ENCODE results near the gene PQBP1. TPM values are rescaled to one million over a fixed set of nuclear protein-coding genes. Genes with fewer than 3 reads are reported as not detected.

The PQBP1 gene
- polyA plus RNA-seq, 2 of the 4 experiments (the other 2 are of a cell fraction) = 125 to 158 TPM

DNA sequence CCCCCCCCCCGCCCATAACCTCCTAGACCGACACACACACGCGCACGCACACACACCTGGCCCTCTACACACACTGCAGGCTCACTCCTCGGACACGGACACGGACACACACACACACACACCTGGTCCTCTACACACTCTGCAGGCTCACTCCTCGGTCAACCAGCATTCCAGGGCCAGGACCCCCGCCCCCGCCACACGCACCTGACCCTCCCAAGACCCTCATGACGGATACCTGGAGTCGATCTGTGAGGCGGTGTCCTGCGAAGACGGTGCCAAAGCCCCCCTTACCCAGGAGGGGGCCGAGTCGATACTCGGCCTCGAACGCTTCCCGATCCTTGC lies 20.5 kb downstream of the PQBP1 start (continued):
- TF ChIP-seq RARB (CRISPR knock-in tag; IDR thresholded peaks at IDR 0.05) = no peak

DNA sequence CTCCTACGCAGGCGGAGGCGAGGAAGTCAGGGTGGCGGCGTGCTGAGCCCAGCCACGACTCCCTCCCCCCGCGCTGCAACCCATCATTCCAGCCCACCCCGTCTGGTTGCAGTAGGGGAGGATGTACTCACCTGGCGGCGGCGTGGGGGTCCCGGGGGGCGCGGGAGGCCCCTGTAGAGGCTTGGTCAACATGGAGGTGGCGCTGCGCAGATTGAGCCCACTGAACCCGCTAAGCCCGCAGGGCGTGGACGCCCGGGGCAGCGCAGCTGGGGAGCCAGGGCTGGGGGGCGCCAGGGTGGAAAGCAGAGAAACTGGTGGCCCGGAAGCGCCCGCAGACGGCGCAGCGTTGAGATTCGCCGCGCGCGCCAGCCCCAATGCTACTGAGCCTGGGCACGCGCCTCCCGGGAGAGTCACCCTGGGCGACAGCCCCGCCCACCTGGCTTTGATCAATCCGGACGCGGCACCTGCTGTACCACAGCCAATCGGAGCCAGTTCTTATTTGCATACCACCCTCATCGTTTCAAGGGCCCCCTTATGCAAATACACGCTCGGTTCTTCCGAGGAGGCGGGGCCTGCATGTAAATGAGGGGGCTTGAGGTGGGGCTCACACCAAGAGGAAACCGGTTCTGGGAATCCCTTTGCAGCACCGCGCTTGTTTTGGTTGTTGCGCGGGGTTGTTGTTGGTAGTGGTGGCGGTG lies 21.1 kb downstream of the PQBP1 start, which contains the start of gene PIM2:
Gene PIM2 (minus strand): TSS at position 382 of the 698 bp plus-strand sequence. CDS start 190 bp downstream, at position 192.
- Histone ChIP-seq H3K4me3 (peak within 1 kb of the TSS; percentile 87), H3K4me2 (peak within 1 kb of the TSS; percentile 99), H3K27ac (peak within 1 kb of the TSS; percentile 92 to 95), H3K4me1 (peaks cover 13% of the 10 kb centered on the region), H3K9me3 (no peaks in the 10 kb centered on the region)
- TF ChIP-seq, protein P1, sequence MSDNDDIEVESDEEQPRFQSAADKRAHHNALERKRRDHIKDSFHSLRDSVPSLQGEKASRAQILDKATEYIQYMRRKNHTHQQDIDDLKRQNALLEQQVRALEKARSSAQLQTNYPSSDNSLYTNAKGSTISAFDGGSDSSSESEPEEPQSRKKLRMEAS (IDR thresholded peaks at IDR 0.05) = peak; percentile 72
- TF ChIP-seq CHD4 (IDR thresholded peaks at IDR 0.05; ENCODE audit: borderline replicate concordance) = no peak
- no peak for TF ChIP-seq POLR2AphosphoS2 (conservative IDR thresholded peaks at IDR 0.05; ENCODE audit: low read length)
- peak; percentile 43; the same call in 1 of the 2 replicates for TF ChIP-seq PHF8 (IDR thresholded peaks at IDR 0.05; ENCODE audit: borderline replicate concordance, low read depth)
- TF ChIP-seq, protein P2, sequence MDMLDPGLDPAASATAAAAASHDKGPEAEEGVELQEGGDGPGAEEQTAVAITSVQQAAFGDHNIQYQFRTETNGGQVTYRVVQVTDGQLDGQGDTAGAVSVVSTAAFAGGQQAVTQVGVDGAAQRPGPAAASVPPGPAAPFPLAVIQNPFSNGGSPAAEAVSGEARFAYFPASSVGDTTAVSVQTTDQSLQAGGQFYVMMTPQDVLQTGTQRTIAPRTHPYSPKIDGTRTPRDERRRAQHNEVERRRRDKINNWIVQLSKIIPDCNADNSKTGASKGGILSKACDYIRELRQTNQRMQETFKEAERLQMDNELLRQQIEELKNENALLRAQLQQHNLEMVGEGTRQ (IDR thresholded peaks at IDR 0.05) = peak; percentile 84
- TF ChIP-seq NPAS2 (CRISPR knock-in tag; IDR thresholded peaks at IDR 0.05; ENCODE audit: borderline replicate concordance) = no peak
- TF ChIP-seq RAD21 (conservative IDR thresholded peaks at IDR 0.05 in 1 of 2, IDR thresholded peaks at IDR 0.05 in 1 of 2) = no peak
- TF ChIP-seq POLR2A (IDR thresholded peaks at IDR 0.05; ENCODE audit: low read length) = peak; percentile 68
- TF ChIP-seq BCL3 (IDR thresholded peaks at IDR 0.05) = 0 out of 3 replicates have a peak, but pooled peaks have one; percentile 51
- TF ChIP-seq HMGXB4 (CRISPR knock-in tag; IDR thresholded peaks at IDR 0.05; ENCODE audit: borderline replicate concordance) = no peak
- TF ChIP-seq RARB (CRISPR knock-in tag; IDR thresholded peaks at IDR 0.05) = no peak
- TF ChIP-seq KDM5A (IDR thresholded peaks at IDR 0.05) = no peak
- TF ChIP-seq MYC (IDR thresholded peaks at IDR 0.05; ENCODE audit: borderline replicate concordance, low read length) = peak; percentile 17; the same call in 1 of the 2 replicates
- peak in 1 of 2 experiments; percentile 61; a peak in 2 of 5 replicates for TF ChIP-seq JUN (IDR thresholded peaks at IDR 0.05)
- DNase-seq (ENCODE audit: low read depth in 1 of 2, low spot score in 1 of 2) (peak; percentile 80 to 87), ATAC-seq (peak; percentile 77 to 88), FAIRE-seq (peak; percentile 89)
- ChIA-PET CTCF (interaction anchor here (1.1 kb wide), 1 partner anchor 27 kb away, joined by 3 read pairs; no protein-coding TSS in a partner anchor), POLR2A (no interaction called here)
- WGBS (ENCODE audit: missing lambda C conversion rate) = 17% methylated on average over 16 of the region's 55 CpGs

DNA sequence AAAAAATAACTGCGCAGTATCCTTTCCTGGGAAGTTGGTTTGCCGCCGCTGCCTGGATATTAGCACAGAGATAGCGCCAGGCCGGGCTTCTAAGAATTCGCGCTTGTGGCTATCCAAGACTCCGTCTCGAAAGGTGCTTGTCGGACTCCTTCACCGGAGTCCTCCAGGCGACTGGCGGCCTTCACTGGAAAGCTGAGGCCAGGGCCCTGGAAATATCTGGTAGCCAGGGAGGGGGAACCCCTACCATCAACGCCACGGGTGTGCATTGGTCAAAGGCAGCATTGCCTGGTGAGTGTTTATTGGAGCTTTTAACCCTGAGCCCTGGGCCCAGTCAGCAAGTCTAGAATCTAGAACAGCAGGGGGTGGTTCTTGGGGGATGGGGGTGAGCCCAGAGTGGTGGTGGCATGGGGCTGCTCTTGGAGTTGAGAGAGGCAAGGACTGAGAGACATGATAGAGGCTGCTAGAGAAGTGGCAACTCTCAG lies 21.7 kb downstream of the PQBP1 start:
- Histone ChIP-seq H3K9me3 (no peaks in the 10 kb centered on the region), H3K4me3 (peak overlapping the region; percentile 87; the same call in 1 of the 3 replicates), H3K27ac (peak overlapping the region; percentile 92 to 95; a peak in 3 of 6 replicates), H3K4me2 (peak overlapping the region; percentile 99), H3K4me1 (peaks cover 13% of the 10 kb centered on the region)
- ChIA-PET CTCF (interaction anchor here (1.1 kb wide), 1 partner anchor 27 kb away, joined by 3 read pairs; no protein-coding TSS in a partner anchor), POLR2A (interaction anchor here (1.3 kb wide), 1 partner anchor 22 kb away, joined by 3 read pairs; the partner anchor contains the start of genes PQBP1 and TIMM17B)
- ATAC-seq (no peak), FAIRE-seq (no peak), DNase-seq (ENCODE audit: low read depth in 1 of 2, low spot score in 1 of 2) (no peak)
- 79% methylated on average over 14 of the region's 15 CpGs for WGBS (ENCODE audit: missing lambda C conversion rate)
- TF ChIP-seq EHF (CRISPR knock-in tag; IDR thresholded peaks at IDR 0.05) = no peak
- TF ChIP-seq ZSCAN20 (CRISPR knock-in tag; IDR thresholded peaks at IDR 0.05) = no peak
- TF ChIP-seq MAFK (IDR thresholded peaks at IDR 0.05; ENCODE audit: partially characterized antibody) = no peak
- TF ChIP-seq BCL3 (IDR thresholded peaks at IDR 0.05) = no peak
- TF ChIP-seq MYC (IDR thresholded peaks at IDR 0.05; ENCODE audit: borderline replicate concordance, low read length) = no peak
- TF ChIP-seq RCOR1 (IDR thresholded peaks at IDR 0.05; ENCODE audit: low read depth, low read length) = no peak
- no peak for TF ChIP-seq MAZ (IDR thresholded peaks at IDR 0.05; ENCODE audit: borderline replicate concordance, low read depth, low read length)
- no peak for TF ChIP-seq PHF8 (IDR thresholded peaks at IDR 0.05; ENCODE audit: borderline replicate concordance, low read depth)
- TF ChIP-seq HEYL (CRISPR knock-in tag; IDR thresholded peaks at IDR 0.05) = no peak
- TF ChIP-seq CHD4 (IDR thresholded peaks at IDR 0.05; ENCODE audit: borderline replicate concordance) = no peak
- TF ChIP-seq POLR2A (IDR thresholded peaks at IDR 0.05; ENCODE audit: low read length) = no peak
- no peak for TF ChIP-seq RFX5 (IDR thresholded peaks at IDR 0.05)
- no peak for TF ChIP-seq HMGXB4 (CRISPR knock-in tag; IDR thresholded peaks at IDR 0.05; ENCODE audit: borderline replicate concordance)
- no peak for TF ChIP-seq CEBPB (IDR thresholded peaks at IDR 0.05)
- no peak for TF ChIP-seq EHMT2 (IDR thresholded peaks at IDR 0.05; ENCODE audit: low read depth)
- TF ChIP-seq SREBF2 (IDR thresholded peaks at IDR 0.05) = no peak
- no peak for TF ChIP-seq ZNF302 (CRISPR knock-in tag; IDR thresholded peaks at IDR 0.05)
